Lower leg skin (tissue), 3 donors: ENCODE results near the gene ZNF644.

Experiments used
- POLR2A ChIP-seq, 2 donors: fragments of 450-650 bp; IDR thresholded peaks; one replicate each; pipeline ENCODE4 v1.6.1; 2016 to 2017; ENCODE audit warnings: antibody characterized with exemption in 2 of 2, mild to moderate bottlenecking in 1 of 2, moderate library complexity in 1 of 2
- TF ChIP-seq, protein P1 (sequence below), 3 donors: fragments of 450-650 bp; IDR thresholded peaks; one replicate each; pipeline ENCODE4 v1.5.1; 2016; ENCODE audit warnings: antibody characterized with exemption in 3 of 3, mild to moderate bottlenecking in 3 of 3, moderate library complexity in 2 of 3

DNA sequence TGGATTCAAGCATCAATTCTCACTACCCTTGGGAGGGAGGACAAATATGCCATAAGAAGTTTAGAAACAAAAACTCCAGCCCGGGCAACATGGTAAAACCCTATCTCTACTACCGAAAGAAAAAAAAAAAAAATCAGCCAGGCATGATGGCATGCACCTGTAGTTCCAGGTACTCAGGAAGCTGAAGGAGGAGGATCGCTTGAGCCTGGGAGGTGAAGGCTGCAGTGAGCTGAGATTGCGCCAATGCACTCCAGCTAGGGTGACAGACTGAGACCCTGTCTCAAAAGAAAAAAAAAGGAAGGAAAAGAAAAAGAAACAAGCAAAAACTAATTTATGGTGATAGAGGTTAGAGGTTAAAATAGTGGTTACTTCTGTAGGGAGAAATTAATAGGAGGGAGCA, 9.6 kb downstream of the ZNF644 start:
- no peak for TF ChIP-seq POLR2A (IDR thresholded peaks at IDR 0.05)
- TF ChIP-seq, protein P1, sequence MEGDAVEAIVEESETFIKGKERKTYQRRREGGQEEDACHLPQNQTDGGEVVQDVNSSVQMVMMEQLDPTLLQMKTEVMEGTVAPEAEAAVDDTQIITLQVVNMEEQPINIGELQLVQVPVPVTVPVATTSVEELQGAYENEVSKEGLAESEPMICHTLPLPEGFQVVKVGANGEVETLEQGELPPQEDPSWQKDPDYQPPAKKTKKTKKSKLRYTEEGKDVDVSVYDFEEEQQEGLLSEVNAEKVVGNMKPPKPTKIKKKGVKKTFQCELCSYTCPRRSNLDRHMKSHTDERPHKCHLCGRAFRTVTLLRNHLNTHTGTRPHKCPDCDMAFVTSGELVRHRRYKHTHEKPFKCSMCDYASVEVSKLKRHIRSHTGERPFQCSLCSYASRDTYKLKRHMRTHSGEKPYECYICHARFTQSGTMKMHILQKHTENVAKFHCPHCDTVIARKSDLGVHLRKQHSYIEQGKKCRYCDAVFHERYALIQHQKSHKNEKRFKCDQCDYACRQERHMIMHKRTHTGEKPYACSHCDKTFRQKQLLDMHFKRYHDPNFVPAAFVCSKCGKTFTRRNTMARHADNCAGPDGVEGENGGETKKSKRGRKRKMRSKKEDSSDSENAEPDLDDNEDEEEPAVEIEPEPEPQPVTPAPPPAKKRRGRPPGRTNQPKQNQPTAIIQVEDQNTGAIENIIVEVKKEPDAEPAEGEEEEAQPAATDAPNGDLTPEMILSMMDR (IDR thresholded peaks at IDR 0.05), result no peak
